Measurements from ENCODE around the gene MCTP1.

The MCTP1 gene

DNA sequence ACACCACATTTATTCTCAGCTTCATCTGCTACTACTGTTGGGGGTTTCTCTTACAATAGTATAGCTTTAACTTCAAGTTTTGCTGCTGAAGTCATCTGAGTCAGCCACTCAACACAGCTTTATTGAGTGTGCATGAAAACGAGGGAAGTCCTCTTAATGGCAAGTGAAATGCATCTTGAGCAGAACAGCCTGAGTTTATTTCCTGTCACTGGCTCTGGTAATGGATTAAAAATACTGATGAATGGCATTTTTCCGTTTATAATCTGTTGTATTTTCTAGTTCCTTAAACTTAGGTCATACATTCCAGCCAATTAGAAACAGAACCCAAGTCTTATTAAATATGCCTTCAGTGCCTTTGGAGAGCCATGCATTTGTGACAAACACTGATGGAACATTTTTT, 427.8 kb downstream of the MCTP1 start:
- ChIA-PET POLR2A (no interaction called here), CTCF (interaction anchor here (1.2 kb wide), 1 partner anchor 27 kb away, joined by 3 read pairs; no protein-coding TSS in a partner anchor)
- TF ChIP-seq SP1 (IDR thresholded peaks at IDR 0.05), result no peak
- no peak for DNase-seq (ENCODE audit: extremely low spot score)

DNA sequence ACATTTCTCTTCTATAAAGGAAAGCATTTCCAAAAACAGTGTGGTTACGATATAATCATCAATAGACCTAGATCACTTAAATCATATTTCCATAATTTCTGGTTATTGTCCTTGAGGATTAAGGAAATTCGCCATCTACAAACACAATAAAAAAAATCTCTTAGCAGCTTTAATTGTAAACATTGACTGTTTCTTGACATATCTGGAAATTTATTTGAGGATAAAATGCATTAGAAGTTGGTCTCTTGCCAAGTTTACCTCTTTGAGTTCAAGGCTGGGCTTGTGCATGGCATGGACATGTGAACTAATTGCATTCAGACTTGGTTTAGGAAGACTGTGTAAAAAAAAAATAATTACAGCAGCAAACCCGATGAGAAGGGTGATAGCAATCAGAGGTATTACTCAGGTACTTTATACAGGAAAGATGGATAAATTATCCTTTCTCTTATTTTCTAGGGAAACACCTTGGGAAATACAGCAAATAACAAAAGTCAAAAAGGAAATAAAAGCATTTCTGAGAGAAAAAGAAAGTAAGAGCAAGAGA, 428.6 kb downstream of the MCTP1 start:
- POLR2A ChIA-PET, result no interaction called here

DNA sequence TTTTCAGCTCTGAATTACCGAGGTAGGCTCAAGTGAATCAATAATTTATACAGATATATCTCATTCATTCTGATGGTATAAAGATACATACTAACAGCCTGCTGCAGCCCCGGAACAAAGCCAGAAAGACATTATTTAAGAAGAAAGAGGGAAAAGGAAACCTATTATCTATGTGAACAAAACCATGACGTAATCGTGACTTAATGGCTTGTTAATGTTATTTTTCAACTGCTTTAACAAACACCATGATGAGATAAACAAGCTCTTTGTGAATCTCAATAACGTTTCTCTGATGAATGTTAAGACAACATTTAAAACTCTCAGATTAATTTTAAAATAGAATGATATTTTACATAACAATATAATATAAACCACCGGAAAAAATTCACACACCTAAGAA, 429.4 kb downstream of the MCTP1 start:
- TF ChIP-seq, protein P1, sequence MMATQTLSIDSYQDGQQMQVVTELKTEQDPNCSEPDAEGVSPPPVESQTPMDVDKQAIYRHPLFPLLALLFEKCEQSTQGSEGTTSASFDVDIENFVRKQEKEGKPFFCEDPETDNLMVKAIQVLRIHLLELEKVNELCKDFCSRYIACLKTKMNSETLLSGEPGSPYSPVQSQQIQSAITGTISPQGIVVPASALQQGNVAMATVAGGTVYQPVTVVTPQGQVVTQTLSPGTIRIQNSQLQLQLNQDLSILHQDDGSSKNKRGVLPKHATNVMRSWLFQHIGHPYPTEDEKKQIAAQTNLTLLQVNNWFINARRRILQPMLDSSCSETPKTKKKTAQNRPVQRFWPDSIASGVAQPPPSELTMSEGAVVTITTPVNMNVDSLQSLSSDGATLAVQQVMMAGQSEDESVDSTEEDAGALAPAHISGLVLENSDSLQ (IDR thresholded peaks at IDR 0.05), result no peak
- TF ChIP-seq L3MBTL2 (conservative IDR thresholded peaks at IDR 0.05) (no peak), NFRKB (IDR thresholded peaks at IDR 0.05) (no peak), CTBP1 (IDR thresholded peaks at IDR 0.05; ENCODE audit: borderline replicate concordance) (no peak), SUZ12 (IDR thresholded peaks at IDR 0.05) (no peak), LEF1 (IDR thresholded peaks at IDR 0.05; ENCODE audit: borderline replicate concordance) (no peak), HDGF (IDR thresholded peaks at IDR 0.05; ENCODE audit: borderline replicate concordance) (no peak), FOXA1 (IDR thresholded peaks at IDR 0.05) (no peak), TARDBP (IDR thresholded peaks at IDR 0.05) (no peak), BHLHE40 (IDR thresholded peaks at IDR 0.05; ENCODE audit: borderline replicate concordance) (no peak), FOXK2 (IDR thresholded peaks at IDR 0.05) (no peak), FOXM1 (IDR thresholded peaks at IDR 0.05; ENCODE audit: borderline replicate concordance) (no peak), ARNT (IDR thresholded peaks at IDR 0.05) (no peak), SP1 (IDR thresholded peaks at IDR 0.05) (no peak)
- DNase-seq (ENCODE audit: extremely low spot score), result no peak
- CTCF ChIA-PET, result interaction anchor here (1.8 kb wide), 1 partner anchor 38 kb away, joined by 4 read pairs; no protein-coding TSS in a partner anchor
- POLR2A ChIA-PET, result no interaction called here

More for the DNA sequence above, 428.6 kb downstream of the MCTP1 start:
- CTCF ChIA-PET, result interaction anchor here (1.8 kb wide), 1 partner anchor 37 kb away, joined by 4 read pairs; no protein-coding TSS in a partner anchor
- no peak for DNase-seq (ENCODE audit: extremely low spot score)
- TF ChIP-seq ARNT (IDR thresholded peaks at IDR 0.05) (no peak), L3MBTL2 (conservative IDR thresholded peaks at IDR 0.05) (no peak), ZNF384 (IDR thresholded peaks at IDR 0.05) (no peak), NFRKB (IDR thresholded peaks at IDR 0.05) (no peak), TARDBP (IDR thresholded peaks at IDR 0.05) (no peak), BHLHE40 (IDR thresholded peaks at IDR 0.05; ENCODE audit: borderline replicate concordance) (no peak), SP1 (IDR thresholded peaks at IDR 0.05) (no peak), FOXK2 (IDR thresholded peaks at IDR 0.05) (no peak), LEF1 (IDR thresholded peaks at IDR 0.05; ENCODE audit: borderline replicate concordance) (no peak), SUZ12 (IDR thresholded peaks at IDR 0.05) (no peak), FOXM1 (IDR thresholded peaks at IDR 0.05; ENCODE audit: borderline replicate concordance) (no peak), FOXA1 (IDR thresholded peaks at IDR 0.05) (no peak), CTBP1 (IDR thresholded peaks at IDR 0.05; ENCODE audit: borderline replicate concordance) (no peak), HDGF (IDR thresholded peaks at IDR 0.05; ENCODE audit: borderline replicate concordance) (no peak), ELF4 (IDR thresholded peaks at IDR 0.05) (no peak)
- TF ChIP-seq, protein P1 (IDR thresholded peaks at IDR 0.05), result no peak

DNA sequence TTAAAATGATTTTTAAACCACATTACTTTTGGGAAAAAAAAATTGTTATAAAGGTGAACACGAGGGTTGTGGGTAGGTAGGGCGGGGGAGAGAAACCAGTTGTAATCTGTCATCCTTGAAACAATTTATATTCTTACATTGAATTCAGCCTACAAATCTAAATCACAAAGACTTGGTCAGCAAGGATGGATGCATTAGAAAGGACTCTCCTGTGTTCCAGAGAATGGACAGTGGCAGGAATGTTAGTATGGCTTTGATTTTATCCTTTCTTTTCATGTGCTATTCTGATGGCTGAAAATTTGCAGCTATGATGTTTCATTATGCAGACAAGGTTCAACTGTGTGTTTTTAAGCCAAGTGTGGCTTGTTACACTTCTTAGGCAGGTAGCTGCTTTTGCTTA, 431.8 kb downstream of the MCTP1 start:
- TF ChIP-seq NFRKB (IDR thresholded peaks at IDR 0.05) (no peak), SUZ12 (IDR thresholded peaks at IDR 0.05) (no peak), TARDBP (IDR thresholded peaks at IDR 0.05) (no peak), ELF4 (IDR thresholded peaks at IDR 0.05) (no peak), BHLHE40 (IDR thresholded peaks at IDR 0.05; ENCODE audit: borderline replicate concordance) (no peak), FOXA1 (IDR thresholded peaks at IDR 0.05) (no peak), ARNT (IDR thresholded peaks at IDR 0.05) (no peak), SP1 (IDR thresholded peaks at IDR 0.05) (no peak)
- CTCF ChIA-PET, result no interaction called here
- DNase-seq (ENCODE audit: extremely low spot score), result no peak
- POLR2A ChIA-PET, result no interaction called here

DNA sequence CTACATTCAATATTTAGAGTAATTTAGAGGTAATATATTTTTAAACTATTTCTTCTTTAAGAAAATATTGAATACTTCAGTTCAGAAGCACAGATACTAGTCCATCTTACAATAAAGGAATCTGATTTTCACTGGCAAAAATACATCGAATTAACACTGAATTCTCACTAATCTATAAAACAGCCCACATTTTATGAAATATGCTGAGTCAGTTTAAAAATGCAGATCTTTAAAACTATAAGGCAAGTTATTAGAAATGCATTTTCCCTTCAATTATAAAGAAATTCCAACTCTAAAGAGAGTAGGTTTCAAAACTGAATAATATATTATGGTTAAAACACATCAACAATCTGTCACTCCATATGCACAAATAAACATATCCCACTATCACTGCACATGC, 433.9 kb downstream of the MCTP1 start:
- no peak for DNase-seq (ENCODE audit: extremely low spot score)
- TF ChIP-seq ELF4 (IDR thresholded peaks at IDR 0.05) (no peak), FOXM1 (IDR thresholded peaks at IDR 0.05; ENCODE audit: borderline replicate concordance) (no peak), SP1 (IDR thresholded peaks at IDR 0.05) (no peak), SUZ12 (IDR thresholded peaks at IDR 0.05) (no peak), TARDBP (IDR thresholded peaks at IDR 0.05) (no peak), ARNT (IDR thresholded peaks at IDR 0.05) (no peak), L3MBTL2 (conservative IDR thresholded peaks at IDR 0.05) (no peak), HDGF (IDR thresholded peaks at IDR 0.05; ENCODE audit: borderline replicate concordance) (no peak), LEF1 (IDR thresholded peaks at IDR 0.05; ENCODE audit: borderline replicate concordance) (no peak), NFRKB (IDR thresholded peaks at IDR 0.05) (no peak), BHLHE40 (IDR thresholded peaks at IDR 0.05; ENCODE audit: borderline replicate concordance) (no peak), FOXK2 (IDR thresholded peaks at IDR 0.05) (no peak), FOXA1 (IDR thresholded peaks at IDR 0.05) (no peak), CTBP1 (IDR thresholded peaks at IDR 0.05; ENCODE audit: borderline replicate concordance) (no peak), ZNF384 (IDR thresholded peaks at IDR 0.05) (no peak)
- TF ChIP-seq, protein P1 (IDR thresholded peaks at IDR 0.05), result no peak
- ChIA-PET CTCF (interaction anchor here (0.9 to 1.5 kb wide), 5 partner anchors 9 to 739 kb away, joined by 3 to 5 read pairs (median 4); a partner anchor contains a TSS), POLR2A (no interaction called here)
